GM19397 (cell line): ENCODE results near the gene NFASC.

Experiments
- ATAC-seq: cut with Tn5 transposase; IDR thresholded peaks from one replicate; pipeline ENCODE4 v1.9.1; 2021; ENCODE audit warnings: mild to moderate bottlenecking, moderate library complexity; ENCODE audit not compliant: unreplicated experiment

NFASC gene

DNA sequence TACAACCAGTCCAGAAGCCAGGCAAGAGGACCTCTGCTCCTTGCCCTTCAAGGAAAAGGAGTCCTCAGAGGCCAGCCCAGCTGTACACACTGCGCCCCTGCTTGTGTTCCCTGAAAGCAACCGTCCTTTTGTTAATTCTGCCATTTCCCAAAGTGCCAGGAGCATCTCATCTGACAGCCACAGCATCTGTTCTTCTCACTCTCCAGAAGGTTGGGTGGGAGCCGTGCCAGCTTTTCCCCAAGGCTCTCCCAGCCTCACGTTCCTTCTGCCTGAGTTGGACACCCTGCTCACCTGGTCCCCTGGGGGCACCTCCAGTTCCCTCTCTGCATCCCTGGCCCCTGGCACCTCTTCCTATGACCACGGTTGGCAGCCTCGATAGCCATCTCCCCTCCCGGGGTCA, 161.8 kb downstream of the NFASC start:
- no peak for ATAC-seq

DNA sequence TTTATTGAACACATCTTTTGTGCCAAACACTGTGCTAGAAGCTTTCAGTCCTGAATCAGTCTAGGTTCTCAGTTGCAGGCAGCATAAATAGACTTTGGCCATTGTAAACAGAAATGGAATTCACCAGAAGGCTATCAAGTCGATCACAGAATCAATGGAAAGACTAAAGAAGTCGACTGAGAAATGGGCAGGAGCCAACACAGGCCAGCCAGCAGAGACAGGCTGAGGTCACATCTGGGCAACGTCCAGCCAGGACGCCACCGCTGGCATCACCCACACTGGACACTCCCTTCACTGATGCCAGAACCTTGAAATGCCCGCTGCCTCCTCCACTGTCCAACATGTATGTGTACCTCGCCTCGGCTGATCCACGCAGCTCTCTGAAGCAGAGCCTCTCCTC, 166.9 kb downstream of the NFASC start:
- ATAC-seq = no peak

DNA sequence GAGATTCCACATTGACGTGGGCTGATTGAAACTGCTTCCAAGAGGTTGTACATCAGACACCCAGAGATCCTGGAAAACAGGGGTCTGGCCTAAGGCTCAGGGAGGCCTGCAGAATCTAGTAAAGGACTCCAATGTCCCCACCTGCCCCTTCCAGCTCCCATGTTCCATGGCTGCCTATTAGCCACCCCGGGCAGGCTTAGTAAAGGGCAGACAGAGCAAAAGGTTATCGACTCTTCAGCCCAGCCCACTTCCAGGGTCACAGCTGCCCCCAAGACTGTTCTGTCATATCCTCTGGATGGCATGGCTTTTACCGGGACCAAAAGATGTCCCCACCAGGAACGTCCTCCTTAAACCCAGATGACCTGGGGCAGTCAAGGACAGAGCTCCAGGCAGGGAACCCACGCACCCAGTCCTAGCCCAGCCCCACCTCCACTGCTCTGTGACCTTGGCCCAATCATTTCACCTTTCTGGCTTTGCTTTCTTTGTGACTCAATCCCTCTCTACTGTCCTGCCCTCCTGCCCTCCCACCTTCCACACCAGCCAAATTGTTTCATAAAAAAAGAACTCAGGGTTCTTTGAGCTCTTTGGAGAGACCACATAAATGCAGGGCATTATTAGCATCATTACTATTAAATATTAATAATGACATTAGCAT, 167.6 kb downstream of the NFASC start:
- ATAC-seq = no peak

GRCh38 chr1:205041001-205041715, 170.5 kb downstream of the NFASC start:
- ATAC-seq = no peak

DNA sequence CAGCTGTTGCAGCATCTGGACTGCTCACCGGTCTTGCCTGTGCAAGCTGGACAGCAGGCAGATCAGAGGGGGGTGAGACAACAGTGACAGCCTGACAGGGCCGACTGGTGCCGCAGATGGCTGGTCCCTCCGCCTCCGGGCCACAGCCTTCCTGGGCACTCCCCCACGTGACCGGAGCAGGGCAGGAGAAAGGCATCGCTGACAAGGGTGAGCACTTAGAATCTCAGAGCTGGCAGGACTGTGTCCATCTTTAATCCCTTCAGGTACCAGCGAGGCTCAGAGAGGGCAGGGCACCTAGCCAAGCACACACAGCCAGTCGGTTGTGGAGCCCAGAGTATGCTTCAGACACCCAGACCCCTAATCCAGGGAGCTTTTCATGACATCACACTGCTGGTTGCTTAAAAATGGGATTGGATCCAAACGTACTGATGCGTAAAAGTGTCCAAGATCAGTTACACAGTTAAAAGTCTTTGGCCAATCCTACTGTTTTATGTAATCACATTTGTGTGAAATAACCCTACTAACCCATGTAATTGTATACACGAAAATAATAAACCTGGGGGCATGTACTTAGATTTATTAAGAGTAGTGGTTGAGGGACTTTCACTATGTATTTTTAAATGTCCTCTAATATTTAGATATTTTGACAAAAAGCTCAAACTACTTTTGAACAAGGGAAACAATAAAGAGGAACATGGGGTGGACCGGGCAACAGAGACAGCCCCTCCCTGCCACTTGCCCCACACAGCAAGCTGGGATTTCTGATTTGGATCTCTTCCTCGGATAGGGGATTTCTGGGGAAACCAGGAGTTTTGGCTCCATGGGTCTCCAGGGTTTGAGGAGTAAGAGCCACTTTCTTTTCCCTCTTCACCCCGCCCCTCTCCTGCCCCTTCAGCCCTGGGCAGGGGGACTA, 171.6 kb downstream of the NFASC start:
- no peak for ATAC-seq

DNA sequence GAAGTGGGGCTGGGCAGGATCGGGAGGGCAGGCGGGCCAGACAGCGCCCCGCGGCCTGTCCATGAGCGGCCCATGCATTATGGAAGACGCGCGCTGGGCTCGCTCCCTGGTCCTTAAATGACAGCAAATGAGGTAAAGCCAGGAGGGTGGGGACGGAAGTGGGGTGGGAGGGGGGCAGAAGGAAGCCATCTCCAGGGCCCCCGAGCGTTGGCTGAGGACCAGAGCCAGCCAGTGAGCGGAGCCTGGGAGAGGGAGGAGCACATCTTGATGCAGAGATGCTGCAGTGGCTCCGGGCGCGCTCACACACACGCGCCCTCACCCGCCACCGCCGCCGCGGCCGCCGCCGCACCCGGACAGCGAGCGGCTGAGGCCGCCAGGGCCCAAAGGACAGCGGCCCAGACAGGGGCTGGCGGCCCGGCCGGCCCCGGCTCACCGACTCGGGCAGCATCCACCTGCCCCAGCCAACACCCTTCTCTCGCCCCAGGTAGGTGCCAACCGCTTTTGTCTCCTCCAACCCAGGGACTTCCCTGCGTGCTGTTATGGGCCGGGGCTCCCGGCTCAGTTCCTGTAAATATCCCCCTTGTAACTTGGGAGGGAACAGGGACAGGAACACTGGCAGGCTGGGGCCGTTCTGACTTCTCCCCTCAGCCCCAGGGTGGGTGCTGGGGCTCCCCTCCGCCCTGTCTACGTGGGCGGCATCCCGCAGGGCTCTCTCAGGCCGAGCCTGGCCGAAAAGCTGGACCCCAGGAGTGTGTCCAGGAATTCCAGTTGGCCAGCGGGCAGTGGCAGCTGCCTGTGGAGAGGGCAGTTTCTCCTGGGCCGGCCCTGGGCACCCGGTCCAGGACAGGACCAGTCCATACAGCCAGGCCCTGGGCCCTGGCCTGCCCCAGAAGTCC, 172.5 kb downstream of the NFASC start, which contains the start of gene CNTN2:
CNTN2 (plus strand) TSS at position 302 of the 896 bp plus-strand sequence. CDS start 9,974 bp downstream, outside the sequence.
- no peak for ATAC-seq

GRCh38 chr1:205043866-205044265, 173.2 kb downstream of the NFASC start:
- ATAC-seq = no peak

GRCh38 chr1:205044741-205045140, 174.1 kb downstream of the NFASC start:
- no peak for ATAC-seq

- no peak for ATAC-seq
These were observed 174.5 kb downstream of the NFASC start for GRCh38 chr1:205045146-205045545.

DNA sequence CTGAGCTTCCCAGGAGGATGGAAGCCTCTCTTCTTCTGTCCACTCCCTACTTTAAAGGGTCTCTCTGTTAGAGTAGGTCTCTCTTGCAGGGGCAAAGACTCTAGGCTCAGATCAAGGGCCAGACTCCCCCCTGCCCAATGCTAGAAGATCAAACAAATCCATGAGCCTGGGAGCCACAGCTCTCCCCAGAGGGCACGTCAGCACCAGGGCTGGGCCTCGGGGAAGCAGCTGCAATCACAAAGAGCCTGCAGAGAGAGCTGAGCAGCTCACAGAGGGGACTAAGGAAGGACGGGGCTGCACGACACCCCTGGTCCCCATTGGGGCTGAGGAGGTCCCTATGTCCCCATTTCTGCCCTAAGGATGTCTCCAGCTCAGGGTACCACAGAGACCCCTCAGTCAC, 176.2 kb downstream of the NFASC start:
- no peak for ATAC-seq

- no peak for ATAC-seq
These were observed 177.1 kb downstream of the NFASC start for GRCh38 chr1:205047764-205048231.

DNA sequence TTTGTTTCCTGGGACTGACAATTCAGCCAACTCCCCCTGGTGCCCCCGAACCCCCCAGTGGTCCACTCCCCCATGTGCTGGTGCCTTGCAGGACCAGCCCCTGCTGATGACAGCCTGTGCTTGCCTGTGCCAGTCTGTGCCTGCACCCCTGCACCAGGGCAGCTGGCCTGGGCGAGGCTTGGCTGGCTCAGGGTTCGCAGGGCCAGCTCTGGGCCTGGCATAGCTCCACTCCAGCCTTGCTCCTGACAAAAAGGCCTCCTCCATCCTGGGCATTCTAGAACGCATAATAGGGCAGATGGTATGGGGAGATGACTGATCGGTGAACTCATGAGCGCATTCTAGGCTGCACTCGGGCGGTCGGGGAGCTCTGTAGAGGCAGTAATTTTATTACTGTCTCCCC, 177.7 kb downstream of the NFASC start:
- ATAC-seq = no peak

- ATAC-seq = no peak
These were observed 178.8 kb downstream of the NFASC start for GRCh38 chr1:205049479-205049878.

DNA sequence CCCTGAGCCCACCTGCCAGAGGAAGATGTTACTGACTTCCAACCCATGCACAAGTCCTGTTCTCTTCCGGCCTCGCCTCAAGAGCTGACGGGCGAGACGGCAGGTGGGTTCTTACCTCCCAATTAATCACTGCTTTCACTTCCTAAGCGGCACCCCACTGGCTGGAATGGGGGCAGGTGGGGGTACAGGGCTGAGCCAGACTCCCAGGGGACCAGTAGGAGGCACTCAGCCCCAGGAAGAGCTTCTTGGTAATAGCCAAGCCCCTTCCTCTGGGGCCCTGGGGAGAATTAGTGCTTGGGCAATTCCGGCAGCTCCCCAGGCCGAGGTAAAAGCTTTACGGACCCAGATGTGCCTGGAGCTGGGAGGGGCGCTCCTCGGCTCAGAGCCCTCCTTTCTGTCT, 182.0 kb downstream of the NFASC start:
- ATAC-seq = no peak

DNA sequence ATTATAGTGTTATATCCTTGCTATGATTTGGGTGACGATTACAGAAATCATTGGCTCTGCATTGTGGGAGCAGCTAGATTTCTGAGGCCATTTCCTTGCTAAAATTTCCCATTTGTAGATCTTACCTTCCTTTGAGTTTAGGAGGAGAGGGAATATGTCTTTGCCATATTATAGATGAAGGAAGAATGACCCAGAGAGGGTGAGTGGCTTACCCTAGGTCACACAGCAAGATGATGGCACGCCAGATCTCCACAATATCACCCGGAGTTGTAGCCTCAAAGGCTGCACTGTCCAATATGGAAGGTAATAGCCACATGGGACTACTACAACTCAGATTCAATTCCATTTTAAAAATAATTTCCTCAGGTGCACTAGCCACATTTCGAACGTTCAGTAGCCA, 182.6 kb downstream of the NFASC start:
- ATAC-seq = no peak

- ATAC-seq = no peak
These were observed 183.4 kb downstream of the NFASC start for GRCh38 chr1:205054013-205054412.

- no peak for ATAC-seq
These were observed 185.5 kb downstream of the NFASC start for GRCh38 chr1:205056188-205056611.

- ATAC-seq = no peak
These were observed 186.4 kb downstream of the NFASC start for GRCh38 chr1:205056956-205057568.

GRCh38 chr1:205057808-205058575, 187.3 kb downstream of the NFASC start:
- ATAC-seq = no peak
